Stimulated activated CD8-positive, alpha-beta memory T cell treated with anti-CD3 and anti-CD28 coated beads, Interleukin-15, amount 100 ng/mL, for 4 hours (primary cell): ENCODE results near the gene PHYH.
"Not testable (repeated sequence)": the region's sequence is repeated elsewhere in the genome, so short reads cannot be mapped to it uniquely, and the experiment has no call there.

Experiments used
- DNase-seq, 2 donors: peaks; one replicate each; pipeline ENCODE4 v3.0.0-alpha.2; 2020; ENCODE audit warnings: low read depth in 2 of 2

PHYH gene

GRCh38 chr10:13299437-13300287, at the start of gene PHYH:
Gene PHYH (minus strand): TSS chr10:13300064. CDS start chr10:13300042, 22 bp downstream.
- peak; percentile 54 to 64 for DNase-seq

- DNase-seq = peak; percentile 42 to 58
Measured at GRCh38 chr10:13348216-13349017, 48.6 kb upstream of the PHYH start, which contains the start of gene SEPHS1. Gene SEPHS1 (minus strand): TSS chr10:13348293. CDS start chr10:13344950, 3,343 bp downstream.

GRCh38 chr10:13347500-13348156, 47.8 kb upstream of the PHYH start:
- DNase-seq = peak; percentile 48 to 64

GRCh38 chr10:13347043-13347499, 47.2 kb upstream of the PHYH start:
- no peak for DNase-seq

- DNase-seq = no peak
Measured at GRCh38 chr10:13346283-13347042, 46.6 kb upstream of the PHYH start.

- no peak for DNase-seq
Measured at GRCh38 chr10:13340626-13341376, 40.9 kb upstream of the PHYH start.

GRCh38 chr10:13340068-13340467, 40.2 kb upstream of the PHYH start:
- DNase-seq = no peak

GRCh38 chr10:13338390-13339110, 38.7 kb upstream of the PHYH start:
- DNase-seq = no peak

GRCh38 chr10:13337827-13338196, 37.9 kb upstream of the PHYH start:
- DNase-seq = no peak

- DNase-seq = no peak
Measured at GRCh38 chr10:13337128-13337826, 37.4 kb upstream of the PHYH start.

GRCh38 chr10:13335881-13336280, 36.0 kb upstream of the PHYH start:
- DNase-seq = no peak

GRCh38 chr10:13334556-13334955, 34.7 kb upstream of the PHYH start:
- DNase-seq = no peak

- no peak for DNase-seq
Measured at GRCh38 chr10:13331646-13332045, 31.8 kb upstream of the PHYH start.

GRCh38 chr10:13330980-13331379, 31.1 kb upstream of the PHYH start:
- DNase-seq = not testable (repeated sequence)

GRCh38 chr10:13329565-13329964, 29.7 kb upstream of the PHYH start:
- DNase-seq = no peak

- DNase-seq = no peak
Measured at GRCh38 chr10:13328613-13329012, 28.7 kb upstream of the PHYH start.

GRCh38 chr10:13328126-13328525, 28.3 kb upstream of the PHYH start:
- no peak for DNase-seq

GRCh38 chr10:13327534-13327933, 27.7 kb upstream of the PHYH start:
- no peak for DNase-seq

GRCh38 chr10:13322615-13323148, 22.8 kb upstream of the PHYH start:
- DNase-seq = no peak
